GM18951 (cell line): ENCODE results near the gene SYNPO2.
"Not testable (repeated sequence)": the region's sequence is repeated elsewhere in the genome, so short reads cannot be mapped to it uniquely, and the experiment has no call there.

Experiments
- POLR2A ChIP-seq: IDR thresholded peaks from 4 replicates; pipeline ENCODE4 v1.6.1; 2011; ENCODE audit warnings: mild to moderate bottlenecking; ENCODE audit not compliant: insufficient read length, insufficient read depth; ENCODE audit errors: extremely low read depth
- in situ Hi-C: fragments of 300-500 bp; cut with MboI; formaldehyde crosslinking; loops from one replicate; pipeline ENCODE4 v1.12.0; 2022; ENCODE audit warnings: low sequenced_read_pairs, mixed read lengths, inconsistent platforms; ENCODE audit not compliant: unreplicated experiment

SYNPO2 gene

GRCh38 chr4:118866442-118866841 is 22.2 kb upstream of the SYNPO2 start:
- in situ Hi-C loops: no loop called here

GRCh38 chr4:118867311-118868067 is 21.2 kb upstream of the SYNPO2 start:
- TF ChIP-seq POLR2A: no peak
- in situ Hi-C loops: no loop called here

More at GRCh38 chr4:118866442-118866841, 22.2 kb upstream of the SYNPO2 start:
- TF ChIP-seq POLR2A: no peak

- in situ Hi-C loops: no loop called here
- no peak for TF ChIP-seq POLR2A
These were observed 18.8 kb upstream of the SYNPO2 start for GRCh38 chr4:118869808-118870342.

GRCh38 chr4:118872181-118872580 is 16.5 kb upstream of the SYNPO2 start:
- no peak for TF ChIP-seq POLR2A
- in situ Hi-C loops: no loop called here

GRCh38 chr4:118877797-118878196 is 10.9 kb upstream of the SYNPO2 start:
- in situ Hi-C loops: no loop called here
- no peak for TF ChIP-seq POLR2A

- in situ Hi-C loops: not testable (repeated sequence)
These were observed 10.1 kb upstream of the SYNPO2 start for GRCh38 chr4:118878507-118878906.

GRCh38 chr4:118879409-118879808 is 9.2 kb upstream of the SYNPO2 start:
- no peak for TF ChIP-seq POLR2A
- in situ Hi-C loops: no loop called here

GRCh38 chr4:118881512-118882146 is 7.0 kb upstream of the SYNPO2 start:
- in situ Hi-C loops: loop anchor here (5.0 kb wide), 1 partner anchor 109 kb away; no protein-coding TSS in a partner anchor
- TF ChIP-seq POLR2A: no peak

- TF ChIP-seq POLR2A: no peak
- in situ Hi-C loops: loop anchor here (5.0 kb wide), 1 partner anchor 112 kb away; no protein-coding TSS in a partner anchor
These were observed 4.8 kb upstream of the SYNPO2 start for GRCh38 chr4:118883861-118884260.

- no peak for TF ChIP-seq POLR2A
- in situ Hi-C loops: loop anchor here (5.0 kb wide), 1 partner anchor 112 kb away; no protein-coding TSS in a partner anchor
These were observed 3.9 kb upstream of the SYNPO2 start for GRCh38 chr4:118884716-118885115.

- in situ Hi-C loops: no loop called here
- TF ChIP-seq POLR2A: no peak
These were observed 648 bp downstream of the SYNPO2 start for GRCh38 chr4:118889312-118889691.

GRCh38 chr4:118894034-118894433 is 5.4 kb downstream of the SYNPO2 start:
- no peak for TF ChIP-seq POLR2A
- in situ Hi-C loops: no loop called here

- in situ Hi-C loops: no loop called here
- no peak for TF ChIP-seq POLR2A
These were observed 9.6 kb downstream of the SYNPO2 start for GRCh38 chr4:118898221-118898620.

GRCh38 chr4:118898684-118899138 is 10.1 kb downstream of the SYNPO2 start:
- in situ Hi-C loops: no loop called here
- TF ChIP-seq POLR2A: no peak
